C1 segment of cervical spinal cord (tissue), 14 donors: Measurements from ENCODE around the gene MIAT.

Experiments used
- DNase-seq, 14 donors: peaks; one replicate each; lab custom pipeline; 2025; lab: John Stamatoyannopoulos, UW

The MIAT gene

DNA sequence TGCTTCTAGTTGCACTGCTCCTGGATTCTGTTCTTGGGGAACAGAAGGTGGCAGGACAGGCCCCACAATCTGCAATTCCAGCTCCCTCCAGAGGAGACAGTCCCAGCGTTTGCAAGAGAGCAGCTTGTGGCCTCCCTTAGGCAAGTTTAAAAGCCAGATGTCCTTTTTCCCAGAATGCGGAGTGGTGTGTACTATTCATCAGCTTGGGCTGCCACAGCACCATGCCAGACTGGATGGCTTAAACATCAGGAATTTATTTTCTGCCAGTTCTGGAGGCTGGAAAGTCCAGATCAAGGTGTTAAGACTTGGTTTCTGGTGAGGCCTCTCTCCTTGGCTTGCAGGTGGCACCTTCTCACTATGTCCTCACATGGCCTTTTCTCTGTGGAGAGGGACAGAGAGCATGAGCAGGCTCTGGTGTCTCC is 11.7 kb downstream of the MIAT start:
- DNase-seq, result no peak

DNA sequence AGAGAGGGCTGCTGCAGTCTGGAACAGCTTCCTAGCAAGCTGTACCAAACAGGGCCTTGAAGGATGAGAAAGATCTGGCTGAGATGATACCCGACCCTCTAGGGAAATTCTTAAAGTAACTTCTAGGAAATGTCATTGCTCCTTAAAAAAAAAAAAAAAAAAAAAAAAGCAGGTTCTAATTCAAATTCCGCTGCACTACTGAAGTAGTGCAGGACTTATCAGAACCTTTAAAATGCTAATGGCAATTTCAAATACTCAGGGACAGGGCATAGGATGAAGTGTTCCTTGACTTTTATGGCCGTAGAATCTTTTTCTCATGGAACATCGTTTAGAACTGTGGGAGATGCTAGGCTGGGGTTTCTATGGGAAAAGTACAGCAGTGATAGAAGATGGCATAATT is 13.1 kb downstream of the MIAT start:
- DNase-seq, result no peak

DNA sequence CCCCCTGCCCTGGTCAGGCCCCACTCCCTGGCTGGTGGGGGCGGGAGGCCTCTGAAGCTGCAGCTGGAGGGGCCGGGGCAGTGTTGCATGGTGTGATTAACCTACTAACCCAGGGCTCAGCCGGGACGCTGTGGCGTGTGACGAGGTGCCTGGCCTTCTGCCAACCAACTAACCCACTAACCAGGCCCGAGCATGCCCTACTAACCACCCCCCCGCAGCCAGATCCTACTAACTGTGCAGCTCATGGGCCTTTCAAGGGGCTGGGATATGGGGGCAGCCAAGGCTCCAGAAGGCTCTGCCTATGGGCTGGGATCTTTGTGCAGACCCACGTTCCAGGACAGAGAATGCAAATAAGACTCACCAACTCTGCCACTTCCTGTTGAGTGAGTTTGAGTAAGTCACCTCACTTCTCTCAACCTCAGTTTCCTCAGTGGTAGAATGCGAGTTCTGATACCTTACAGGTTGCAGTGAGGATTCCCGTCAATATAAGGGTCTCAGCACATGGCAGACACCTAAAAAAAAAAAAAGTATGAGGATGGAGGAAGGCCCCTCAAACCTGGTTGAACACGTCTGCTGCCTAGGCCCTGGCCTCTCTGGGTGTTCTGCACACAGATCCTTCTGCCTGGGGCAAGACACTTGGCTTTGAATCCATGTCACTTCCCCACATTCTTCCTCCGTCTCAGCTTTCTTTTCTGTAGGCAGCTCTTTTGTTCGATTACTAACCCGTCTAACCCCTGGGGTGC is 14.1 kb downstream of the MIAT start:
- no peak for DNase-seq

DNA sequence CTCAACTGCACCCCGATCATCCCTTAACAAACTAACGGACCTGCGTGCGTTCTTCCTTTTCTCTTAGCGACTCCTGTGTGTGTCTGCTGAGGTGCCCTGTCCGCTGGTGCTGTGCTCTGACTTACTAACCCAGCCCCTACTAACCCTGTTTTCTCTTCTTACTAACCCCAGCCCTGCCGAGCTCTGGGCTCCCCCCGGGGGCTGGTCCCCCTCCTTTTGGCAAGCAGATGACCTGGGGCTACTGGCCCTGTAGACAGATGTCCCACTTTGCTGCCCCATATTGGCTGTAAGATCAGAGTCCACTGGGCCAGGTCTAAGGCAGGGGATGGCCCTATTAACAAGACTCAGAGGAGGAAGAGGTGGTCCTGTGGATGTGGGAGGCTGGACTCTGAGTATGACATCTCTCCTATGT is 14.7 kb downstream of the MIAT start:
- DNase-seq, result no peak

DNA sequence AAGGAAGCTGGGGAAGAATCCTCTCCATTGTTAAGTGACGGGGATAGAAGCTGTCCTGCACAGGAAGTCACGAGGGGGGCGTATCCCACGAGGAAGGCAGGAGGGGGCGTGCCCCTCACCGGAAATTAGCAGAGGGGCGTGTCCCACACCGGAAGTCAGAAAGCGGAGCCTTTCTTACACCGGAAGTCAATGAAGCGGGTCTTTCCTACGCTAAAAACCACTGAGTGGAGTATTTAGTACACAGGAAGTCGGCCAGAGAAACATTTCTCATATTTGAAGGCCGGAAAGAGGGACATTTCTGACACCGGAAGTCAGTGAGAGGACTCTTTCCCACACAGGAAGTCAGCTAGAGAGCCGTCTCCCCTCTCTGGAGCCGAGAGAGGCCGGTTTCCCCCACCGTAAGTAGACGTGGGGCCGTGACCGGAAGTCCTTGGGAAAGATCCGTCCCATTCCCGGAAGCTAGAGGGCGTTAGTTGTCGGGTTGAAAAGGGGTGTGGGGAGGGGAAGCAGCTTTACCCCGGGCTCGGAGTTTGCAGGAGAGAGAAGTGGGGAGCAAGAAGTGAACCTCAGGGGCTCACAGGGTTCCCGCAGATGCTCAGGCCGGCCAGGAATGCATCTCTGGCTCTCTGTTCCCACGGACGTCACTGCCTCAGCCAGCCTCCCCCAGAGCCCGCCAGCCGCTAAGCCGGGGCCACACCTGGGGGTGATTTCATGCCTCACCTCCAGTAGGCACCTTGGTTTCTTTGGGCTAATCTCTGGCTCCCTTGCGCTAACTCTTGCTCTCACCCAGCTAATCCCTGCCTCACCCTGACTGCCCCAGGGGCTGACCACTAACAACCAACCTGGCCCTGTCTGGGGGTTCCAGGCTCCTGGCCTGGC is 15.4 kb downstream of the MIAT start:
- peak; percentile 41 to 96 (median 88) for DNase-seq

DNA sequence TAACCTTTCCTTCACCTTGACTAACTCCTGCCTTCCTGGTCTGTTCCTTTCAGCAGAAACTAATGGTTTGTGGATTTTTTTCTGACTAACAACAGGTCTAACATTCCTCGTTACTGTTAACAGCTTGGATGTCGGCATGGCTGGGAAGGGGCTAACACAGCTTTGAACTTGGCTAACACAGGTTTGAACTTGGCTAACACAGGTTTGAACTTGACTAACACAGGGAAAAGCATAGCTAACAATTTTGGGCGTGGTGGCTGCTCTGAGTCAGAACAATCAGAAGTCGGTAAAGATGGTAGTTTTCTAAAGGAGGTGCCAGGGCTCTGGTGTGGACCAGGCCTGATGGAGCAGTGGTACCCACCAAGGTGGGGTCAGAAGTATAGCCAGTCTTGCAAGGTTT is 16.1 kb downstream of the MIAT start:
- DNase-seq, result peak in 1 of 14 donors; percentile 27

DNA sequence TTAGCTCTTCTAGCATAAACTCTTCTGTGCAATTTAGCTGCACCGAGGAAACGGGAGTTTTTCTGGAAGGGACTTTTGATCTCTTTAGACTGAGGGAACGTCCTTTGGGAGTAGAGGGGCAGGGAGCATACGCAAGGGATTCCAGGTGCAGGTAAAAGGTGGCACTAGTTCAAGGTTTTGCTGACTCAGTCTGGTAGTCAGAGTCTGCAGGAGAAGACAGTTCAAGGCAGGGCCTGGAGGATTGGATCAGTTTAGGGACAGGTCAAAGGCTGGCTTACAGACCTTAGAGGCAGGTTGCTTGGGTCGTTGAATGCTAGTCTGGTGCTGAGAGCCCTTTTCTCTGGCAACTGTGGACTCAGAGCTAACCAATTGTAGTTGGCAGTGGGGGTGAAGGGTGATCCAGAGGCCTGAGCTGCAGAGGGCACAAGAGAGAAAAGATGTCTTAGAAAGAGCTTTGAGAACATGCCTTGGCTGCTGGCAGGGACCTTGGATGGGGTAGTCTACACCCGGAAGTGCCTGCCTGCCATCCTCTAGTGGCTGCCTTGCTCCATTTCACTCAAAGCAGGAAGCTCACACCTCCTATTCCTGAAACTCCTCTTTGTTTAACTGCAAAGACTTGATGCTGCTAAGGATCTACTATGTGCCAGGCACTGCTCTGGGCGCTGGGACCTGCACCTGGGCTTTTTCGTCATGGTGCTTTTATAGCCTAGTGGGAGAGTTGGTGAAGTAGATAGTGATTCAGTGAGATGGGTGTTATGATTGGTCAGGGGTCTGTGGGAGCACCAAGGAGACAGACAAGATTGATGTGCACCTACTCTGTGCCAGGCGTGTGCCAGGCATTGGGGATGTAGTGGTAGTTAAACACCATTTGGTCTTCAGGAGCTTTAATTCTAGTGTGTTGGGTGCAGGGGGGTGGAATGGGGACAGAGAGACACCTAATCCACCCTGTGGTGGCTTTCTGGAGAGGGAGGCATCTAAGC is 17.1 kb downstream of the MIAT start:
- no peak for DNase-seq

DNA sequence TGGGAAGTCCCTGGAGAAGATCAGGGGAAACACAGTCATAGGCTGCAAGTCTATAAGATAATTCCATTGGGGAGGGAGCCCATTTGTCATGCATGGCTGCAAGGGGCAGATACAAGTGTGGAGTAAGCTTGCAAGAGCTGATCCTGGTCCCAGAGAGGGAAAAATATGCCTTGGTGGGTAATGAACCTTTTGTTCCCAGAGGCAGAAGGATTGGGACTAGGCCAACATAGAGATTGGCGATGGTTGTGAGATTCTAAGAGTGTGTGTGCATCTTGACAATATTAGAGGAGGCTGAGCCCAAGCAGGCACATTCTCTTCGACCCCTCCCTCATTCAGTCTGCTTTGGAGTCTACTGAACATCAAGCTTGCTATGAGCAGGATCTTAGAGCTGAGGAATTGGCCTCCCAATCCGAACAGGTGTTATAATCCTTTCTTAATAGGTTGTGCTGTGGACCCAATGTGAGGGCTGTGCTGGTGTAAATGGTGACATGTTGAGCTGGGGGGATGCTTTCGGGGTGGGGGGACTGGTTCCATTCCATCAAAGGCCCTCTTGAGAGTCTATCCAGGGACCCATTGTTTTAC is 18.4 kb downstream of the MIAT start:
- no peak for DNase-seq

DNA sequence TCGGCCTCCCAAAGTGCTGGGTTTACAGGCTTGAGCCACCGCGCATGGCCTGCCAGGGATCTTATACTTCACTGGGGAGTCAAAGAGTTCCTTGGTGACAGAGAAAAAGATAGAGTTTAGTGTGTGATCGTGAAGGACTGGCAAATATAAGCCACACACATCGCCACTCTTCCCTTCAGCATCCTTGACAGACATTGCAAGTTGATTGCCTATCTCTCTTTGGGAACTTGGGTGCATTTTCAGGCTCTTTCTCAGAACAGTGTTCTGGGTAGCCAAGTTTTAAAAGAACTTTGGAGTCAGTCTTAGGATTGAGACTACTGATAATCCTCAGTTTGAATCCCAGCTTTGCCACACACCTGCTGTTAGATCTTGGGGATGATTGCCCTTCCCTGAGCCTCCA is 19.8 kb downstream of the MIAT start:
- DNase-seq, result no peak

DNA sequence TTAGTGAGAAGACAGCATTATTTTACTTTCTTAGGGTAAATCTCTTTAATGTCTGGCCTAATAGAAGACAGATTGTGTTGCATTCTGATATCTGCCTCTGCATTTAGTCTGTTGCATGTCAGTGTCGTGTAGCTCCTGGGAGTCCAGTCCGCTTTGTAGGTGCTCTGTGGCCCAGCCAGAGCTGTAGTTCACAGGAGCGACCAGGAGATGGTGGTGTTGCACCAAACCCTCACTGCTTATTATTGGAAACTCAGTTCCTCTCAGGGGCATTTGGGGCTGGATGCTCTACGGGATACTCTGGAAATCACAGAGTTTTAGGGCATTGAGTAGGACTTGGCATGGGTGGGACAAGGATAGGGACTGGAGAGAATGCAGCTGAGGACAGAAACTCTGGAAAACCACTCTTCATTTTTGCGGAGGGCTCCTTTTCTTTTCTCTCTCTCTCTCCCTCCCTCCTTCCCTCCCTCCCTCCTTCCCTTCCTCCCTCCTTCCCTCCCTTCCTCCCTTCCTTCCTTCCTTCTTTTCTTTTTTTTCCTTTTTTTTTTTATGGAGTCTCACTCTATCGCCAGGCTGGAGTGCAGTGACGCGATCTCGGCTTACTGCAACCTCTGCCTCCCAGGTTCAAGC is 21.7 kb downstream of the MIAT start:
- peak in 10 of 14 donors; percentile 6 to 62 (median 44) for DNase-seq

DNA sequence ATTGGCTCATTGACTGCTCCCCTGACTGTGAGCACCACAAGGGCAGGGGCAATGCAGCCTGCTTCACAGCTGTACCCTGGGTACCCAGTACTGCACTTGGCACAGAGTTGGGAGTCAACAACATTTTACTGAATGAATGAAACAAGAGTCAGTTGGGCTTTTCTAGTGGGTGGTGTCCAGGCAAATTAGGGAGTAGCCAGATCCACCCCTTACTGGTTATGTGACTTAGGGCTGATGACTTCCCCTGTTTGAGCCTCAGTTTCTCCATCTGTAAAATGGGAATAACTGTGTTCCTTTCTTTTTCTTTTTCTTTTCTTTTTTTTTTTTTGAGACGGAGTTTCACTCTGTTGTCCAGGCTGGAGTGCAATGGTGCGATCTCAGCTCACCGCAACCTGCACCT is 23.1 kb downstream of the MIAT start:
- DNase-seq, result no peak

DNA sequence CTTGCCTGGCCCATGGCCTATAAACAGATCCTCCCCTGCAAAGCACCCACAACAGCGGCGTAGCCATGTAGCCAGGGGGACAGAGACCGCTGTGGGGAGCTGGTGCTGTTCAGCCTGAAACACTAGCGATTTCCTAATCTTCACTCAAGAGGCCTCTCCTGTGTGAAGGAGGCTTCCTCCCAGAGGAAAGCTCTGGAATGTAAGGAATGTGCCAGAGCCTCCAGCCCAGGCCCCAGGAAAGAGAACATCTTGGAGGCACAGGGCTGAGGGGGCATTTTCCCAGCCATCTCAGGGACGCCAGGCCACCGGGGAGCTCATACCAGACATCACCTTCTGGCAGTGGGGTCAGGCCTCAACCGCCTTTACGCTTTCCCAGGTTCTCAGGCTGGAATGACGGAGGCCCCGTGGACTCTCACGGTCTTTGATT is 24.0 kb downstream of the MIAT start:
- DNase-seq, result no peak

DNA sequence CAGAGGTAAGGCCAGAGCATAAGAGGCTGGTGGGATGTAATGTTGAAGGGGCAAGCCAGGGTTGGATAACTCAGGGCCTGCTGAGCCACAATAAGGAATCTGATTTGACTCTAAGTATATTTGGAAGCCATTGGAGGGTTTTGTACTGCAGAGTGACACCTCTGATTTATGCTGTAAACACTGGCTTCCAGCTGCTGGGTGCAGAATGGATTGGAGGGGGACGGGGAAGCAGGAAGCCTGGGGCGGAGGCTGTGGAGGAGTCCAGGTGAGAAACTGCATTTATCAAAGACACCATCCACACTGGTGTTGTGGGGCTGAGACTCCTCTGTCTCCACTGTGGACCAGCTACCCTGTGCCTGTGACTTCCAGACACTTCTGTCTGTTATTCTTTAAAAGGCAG is 26.8 kb downstream of the MIAT start:
- DNase-seq, result no peak

DNA sequence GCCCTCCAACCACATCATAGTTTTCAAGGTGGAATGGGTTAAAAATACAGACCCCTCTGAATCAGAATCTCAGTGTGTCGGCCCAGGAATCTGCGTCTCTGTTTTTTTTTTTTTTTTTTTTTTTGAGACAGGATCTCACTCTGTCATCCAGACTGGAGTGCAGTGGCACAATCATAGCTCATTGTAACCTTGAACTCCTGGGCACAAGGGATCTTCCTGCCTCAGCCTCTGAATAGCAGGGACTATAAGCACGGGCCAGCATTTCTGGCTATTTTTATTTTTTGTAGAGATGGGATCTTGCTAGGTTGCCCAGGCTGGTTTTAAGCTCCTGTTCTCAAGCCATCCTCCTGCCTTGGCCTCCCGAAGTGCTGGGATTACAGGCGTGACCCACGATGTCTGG is 28.2 kb downstream of the MIAT start:
- DNase-seq, result no peak

DNA sequence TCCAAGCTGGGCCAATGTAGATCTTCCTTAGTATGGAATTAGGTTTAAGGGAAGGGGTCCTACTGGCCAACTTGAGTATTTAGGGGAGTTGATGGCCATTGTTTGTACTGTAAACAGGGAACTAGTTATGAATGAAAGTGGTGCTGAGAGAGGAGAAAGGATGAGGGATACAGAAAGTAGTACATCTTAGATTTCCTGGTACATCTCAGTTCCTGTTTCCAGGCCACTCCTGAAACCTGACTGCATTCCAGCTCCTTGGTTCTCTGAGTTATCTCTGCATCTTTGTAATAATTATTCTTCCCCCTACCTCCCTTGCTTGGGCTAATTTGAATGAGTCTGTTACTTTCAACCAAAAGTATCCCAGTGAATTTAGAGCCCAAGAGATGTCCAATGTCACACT is 30.1 kb downstream of the MIAT start:
- DNase-seq, result no peak

DNA sequence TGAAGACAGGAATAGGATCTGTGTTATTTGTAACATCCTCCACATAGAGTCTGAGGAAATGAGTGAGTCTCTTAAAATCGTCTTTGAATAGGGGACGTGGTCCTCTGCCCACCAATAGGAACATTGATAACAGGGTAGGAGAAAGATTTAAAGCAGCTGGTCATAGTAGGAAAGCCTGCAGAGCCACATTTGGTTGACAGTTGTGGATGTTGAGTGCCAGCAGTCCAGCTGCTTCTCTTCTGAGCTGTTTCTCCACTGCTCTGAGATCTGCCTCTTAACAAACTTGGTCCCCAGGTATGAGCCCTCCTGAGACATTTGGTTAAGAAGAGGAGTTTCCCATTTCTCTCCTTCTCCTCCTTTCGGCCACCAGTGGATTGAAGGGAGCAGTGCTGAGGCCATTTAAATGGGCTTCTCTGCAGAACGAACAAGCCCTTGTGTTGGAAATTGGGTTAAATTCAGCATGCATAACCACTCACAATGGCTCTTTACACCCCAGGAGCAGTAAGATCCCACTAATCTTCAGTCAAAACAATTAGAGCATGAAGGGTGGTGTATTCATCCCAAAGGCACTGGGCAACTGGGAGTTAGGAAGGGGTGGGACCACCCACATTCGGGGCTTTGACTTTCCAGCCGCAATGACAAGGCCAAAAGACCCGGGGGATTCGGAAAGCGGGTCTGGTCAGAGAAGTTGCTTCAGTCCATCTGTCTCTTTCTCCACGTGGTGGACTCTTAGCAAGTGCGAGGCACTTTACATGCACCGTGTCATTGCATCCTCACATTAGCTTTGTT is 32.3 kb downstream of the MIAT start:
- peak in 2 of 14 donors; percentile 10 to 14 for DNase-seq

DNA sequence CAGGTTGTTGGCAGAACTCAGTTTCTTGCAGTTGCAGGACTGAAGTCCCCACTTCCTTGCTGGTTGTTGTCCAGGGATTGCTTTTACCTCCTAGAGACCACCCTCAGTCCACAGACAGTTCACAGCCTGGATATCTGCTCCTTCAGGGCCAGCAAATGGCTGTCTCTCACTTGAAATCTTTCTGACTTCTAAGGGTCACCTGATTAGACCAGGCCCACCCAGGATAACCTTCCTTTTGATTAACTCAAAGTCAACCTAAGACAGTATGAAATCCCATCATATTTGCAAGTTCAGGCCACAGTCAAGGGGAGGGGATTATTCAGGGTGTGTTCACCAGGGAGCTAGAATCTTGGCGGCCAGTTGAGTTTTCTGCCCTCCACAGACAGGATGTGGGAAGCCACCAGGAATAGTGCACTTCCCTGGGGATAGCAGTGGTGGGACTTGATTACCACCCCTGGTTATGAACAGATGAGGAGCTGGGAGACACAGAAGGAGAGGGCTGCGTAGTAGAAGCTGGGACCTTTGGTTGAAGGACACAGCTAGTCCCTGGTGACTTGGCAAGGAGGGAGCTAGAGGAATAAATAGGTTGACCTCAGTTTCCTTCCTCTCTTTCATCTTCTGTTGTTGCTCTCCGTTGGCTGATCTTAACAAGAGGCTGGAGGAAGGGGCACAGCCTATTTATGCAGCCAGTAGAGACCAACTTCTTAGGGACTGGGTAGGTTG is 33.4 kb downstream of the MIAT start:
- no peak for DNase-seq

DNA sequence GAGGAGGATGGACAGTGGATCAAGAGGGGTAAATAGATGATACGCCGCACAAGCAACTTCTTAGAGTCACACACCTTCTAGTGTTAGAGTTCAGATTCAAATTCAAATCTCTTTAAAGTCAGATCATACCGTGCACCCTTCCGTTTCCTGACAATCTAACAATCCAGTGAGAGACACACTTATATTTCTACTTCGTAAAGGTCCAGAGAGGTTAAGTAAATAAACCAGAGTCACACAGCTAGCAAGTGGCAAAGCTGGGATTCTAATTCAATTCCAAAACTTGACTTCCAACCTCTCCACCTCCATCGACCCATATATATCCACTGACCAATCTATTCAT is 34.0 kb downstream of the MIAT start:
- no peak for DNase-seq

DNA sequence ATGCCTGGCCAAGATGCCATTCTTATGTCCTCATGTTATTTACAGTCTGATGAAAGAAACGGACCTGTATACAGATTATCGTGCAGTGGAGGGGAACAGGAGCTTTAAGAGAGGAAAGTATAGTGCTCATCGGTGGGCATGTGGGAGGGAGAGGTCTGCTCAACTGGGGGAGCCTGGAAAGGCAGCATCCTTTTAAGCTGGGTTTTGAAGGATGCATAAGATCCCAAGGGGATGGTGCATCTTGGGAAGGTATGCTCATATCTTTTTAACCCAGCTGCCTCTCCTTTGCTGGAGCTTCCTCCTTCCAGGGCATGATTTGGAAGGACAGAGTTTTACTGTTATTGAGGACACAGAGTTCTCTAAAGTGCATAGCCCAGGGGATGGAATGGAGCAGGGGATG is 34.8 kb downstream of the MIAT start:
- no peak for DNase-seq

DNA sequence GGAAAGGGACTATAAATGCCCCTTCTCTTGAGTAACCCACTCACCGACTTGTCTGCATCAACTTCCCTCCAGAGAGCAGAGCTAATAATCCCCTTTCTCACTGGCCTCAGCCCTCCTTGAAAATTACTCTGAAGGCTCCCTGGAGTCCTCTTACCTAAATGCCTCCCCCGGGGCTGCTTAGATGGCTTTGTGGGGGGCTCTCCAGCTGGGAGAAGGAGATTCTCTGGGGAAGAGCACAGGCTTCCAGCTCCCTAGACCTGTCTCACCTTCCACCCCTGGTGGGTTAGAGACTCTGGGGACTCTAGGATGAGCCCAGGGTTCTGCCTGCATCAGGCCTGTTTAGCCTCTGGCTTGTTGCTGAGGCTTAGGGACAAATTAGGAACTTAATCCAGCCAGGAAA is 39.8 kb downstream of the MIAT start:
- DNase-seq, result no peak
